GM12878 (cell line): ENCODE results near the gene XYLB. TPM values are rescaled to one million over a fixed set of nuclear protein-coding genes. Genes with fewer than 3 reads are reported as not detected.

ENCODE experiments used
- ATAC-seq: fragments of 200-7000 bp; cut with Tn5 transposase; 3 replicates; pipeline ENCODE4 v1.9.1; 2020; ENCODE audit warnings: mild to moderate bottlenecking, moderate library complexity
- BruUV-seq: library from RNA; stranded (reverse); fragments of 400-500 nt; replicated peaks from 2 replicates; lab custom pipeline; 2021; lab: Mats Ljungman, UMichigan
- CTCF ChIA-PET: fragments of 300-600 bp; sonication (Branson Sonifier 250); formaldehyde crosslinking; extraction: SDS; loops from one replicate; lab custom pipeline; 2021; ENCODE audit warnings: inconsistent platforms; lab: Yijun Ruan, JAX
- POLR2A ChIA-PET: fragments of 350-600 bp; formaldehyde crosslinking; extraction: SDS; loops from one replicate; lab custom pipeline; 2021; ENCODE audit warnings: inconsistent platforms; lab: Charles Lee
- RAD21 ChIA-PET: fragments of 300-600 bp; sonication (Branson Sonifier 250); formaldehyde crosslinking; loops from one replicate; lab custom pipeline; 2023; ENCODE audit warnings: antibody characterized with exemption; ENCODE audit not compliant: unreplicated experiment; lab: Charles Lee
- SMC1A ChIA-PET: fragments of 300-600 bp; sonication (Branson Sonifier 250); formaldehyde crosslinking; loops from one replicate; lab custom pipeline; 2023; ENCODE audit not compliant: unreplicated experiment, uncharacterized antibody; lab: Charles Lee
- DNase-seq: peaks from one replicate; pipeline ENCODE4 v3.0.0-alpha.2; 2011; ENCODE audit warnings: low read depth, low spot score
- FAIRE-seq: peaks from 3 replicates; lab custom pipeline; 2011; peaks lifted over from hg19 to GRCh38; lab: Jason Lieb, UNC
- H2AFZ ChIP-seq: 2 replicates; pipeline ENCODE4 v1.6.0; 2011; ENCODE audit warnings: low read depth, low read length, control low read depth; ENCODE audit not compliant: control insufficient read depth
- H3K27ac ChIP-seq: 2 replicates; pipeline ENCODE4 v1.5.1; 2011; ENCODE audit warnings: control low read depth; ENCODE audit not compliant: control insufficient read depth, insufficient read depth
- H3K27me3 ChIP-seq, 2 experiments: replicated peaks in 1 of 2; 2 replicates each; pipeline versions ENCODE4 v1.6.0 to v1.6.1; 2011; ENCODE audit warnings: low read length in 1 of 2; ENCODE audit not compliant: control insufficient read depth in 2 of 2, insufficient read depth in 2 of 2
- H3K36me3 ChIP-seq, 2 experiments: 2 replicates each; pipeline ENCODE4 v1.5.1; 2011; ENCODE audit warnings: low read length in 1 of 2; ENCODE audit not compliant: control insufficient read depth in 2 of 2, insufficient read depth in 2 of 2
- H3K4me1 ChIP-seq: 2 replicates; pipeline ENCODE4 v1.6.1; 2011; ENCODE audit warnings: mild to moderate bottlenecking, low read length, moderate library complexity, mixed read lengths; ENCODE audit not compliant: control insufficient read depth, insufficient read depth
- H3K4me2 ChIP-seq: 2 replicates; pipeline ENCODE4 v1.6.0; 2011; ENCODE audit warnings: control low read depth; ENCODE audit not compliant: control insufficient read depth, insufficient read depth
- H3K4me3 ChIP-seq: fragments of 200-600 bp; sonication (generic); 2 replicates; pipeline ENCODE4 v1.5.1; 2016
- H3K79me2 ChIP-seq: 2 replicates; pipeline ENCODE4 v1.6.0; 2011; ENCODE audit warnings: low read length; ENCODE audit not compliant: control insufficient read depth, insufficient read depth
- H3K9ac ChIP-seq: 2 replicates; pipeline ENCODE4 v1.8.0; 2011; ENCODE audit warnings: low read length, control low read depth, mixed read lengths; ENCODE audit not compliant: control insufficient read depth, insufficient read depth
- H3K9me3 ChIP-seq: replicated peaks from 3 replicates; pipeline ENCODE4 v1.5.1; 2011; ENCODE audit warnings: mild to moderate bottlenecking, low read length; ENCODE audit not compliant: control insufficient read depth, insufficient read depth
- H4K20me1 ChIP-seq: 2 replicates; pipeline ENCODE4 v1.6.0; 2011; ENCODE audit not compliant: control insufficient read depth, insufficient read depth
- CBX5 ChIP-seq: sonication (generic); IDR thresholded peaks from 2 replicates; pipeline ENCODE4 v1.6.1; 2016; ENCODE audit warnings: low read depth, moderate library complexity, mild to moderate bottlenecking, inconsistent platforms
- FOXK2 ChIP-seq: fragments of 450-650 bp; IDR thresholded peaks from 2 replicates; pipeline ENCODE4 v1.6.1; 2017; ENCODE audit warnings: mild to moderate bottlenecking, moderate library complexity
- IKZF1 ChIP-seq: fragments of 450-650 bp; conservative IDR thresholded peaks from 2 replicates; pipeline ENCODE4 v1.6.1; 2017; ENCODE audit warnings: antibody characterized with exemption, mild to moderate bottlenecking
- JUND ChIP-seq: IDR thresholded peaks from 2 replicates; pipeline ENCODE4 v1.6.1; 2012; ENCODE audit warnings: low read depth, mild to moderate bottlenecking, low read length, improper control_type of control experiment, moderate library complexity
- KDM1A ChIP-seq: fragments of 200-600 bp; sonication (generic); IDR thresholded peaks from 2 replicates; pipeline ENCODE4 v1.6.1; 2016; ENCODE audit warnings: borderline replicate concordance
- MXI1 ChIP-seq: fragments of 150-350 bp; IDR thresholded peaks from 2 replicates; pipeline ENCODE4 v1.6.1; 2011; ENCODE audit warnings: low read depth, mild to moderate bottlenecking, inconsistent platforms, low read length, improper control_type of control experiment
- NR2C1 ChIP-seq: fragments of 450-650 bp; IDR thresholded peaks from 2 replicates; pipeline ENCODE4 v1.6.1; 2017; ENCODE audit warnings: antibody characterized with exemption, mild to moderate bottlenecking, moderate library complexity
- RAD51 ChIP-seq: fragments of 450-650 bp; IDR thresholded peaks from 2 replicates; pipeline ENCODE4 v1.6.1; 2016; ENCODE audit warnings: moderate library complexity, mild to moderate bottlenecking, inconsistent platforms
- STAT1 ChIP-seq: fragments of 450-650 bp; conservative IDR thresholded peaks from 2 replicates; pipeline ENCODE4 v1.6.1; 2014; ENCODE audit warnings: antibody characterized with exemption, mild to moderate bottlenecking
- YBX1 ChIP-seq: fragments of 450-650 bp; IDR thresholded peaks from 2 replicates; pipeline ENCODE4 v1.6.1; 2016; ENCODE audit warnings: antibody characterized with exemption
- WGBS: methylation state at CpG from one replicate; pipeline ENCODE4 v1.1.6; 2016; ENCODE audit warnings: low lambda C conversion rate; ENCODE audit not compliant: insufficient replicate concordance, insufficient coverage; ENCODE audit errors: missing lambda C conversion rate; 5-methylcytosine and 5-hydroxymethylcytosine counted together
- in situ Hi-C: fragments of 300-500 bp; cut with MboI; formaldehyde crosslinking; loops from 9 replicates; pipeline ENCODE4 v1.14.3; 2018; ENCODE audit warnings: mixed read lengths
- intact Hi-C: fragments of 100-400 bp; cut with micrococcal nuclease; formaldehyde crosslinking; loops from one replicate; pipeline ENCODE4 v1.14.2; 2022; ENCODE audit not compliant: unreplicated experiment
- polyA plus RNA-seq, 11 experiments: library from polyadenylated mRNA; depleted of rRNA in 4 of 11; unstranded in 6 of 11; stranded (reverse) in 5 of 11; fragments of >200 nt; fragmentation: Nextera tagmentation in 4 of 11; fragmentation: Illumina TruSeq in 1 of 11; extraction: Ambion mirVana in 4 of 11; extraction: Trizol in 1 of 11; gene quantifications; 1 replicate in 1 of 11; 2 replicates in 10 of 11; pipeline versions ENCODE4 v1.2.1 to v1.2.3, GENCODE V29; 2011 to 2016; ENCODE audit warnings: inconsistent platforms in 2 of 11, missing spikeins in 2 of 11, low read depth in 1 of 11
- total RNA-seq, 4 experiments: library from RNA; depleted of rRNA in 3 of 4; stranded (reverse); fragments of >200 nt in 3 of 4; fragmentation: Illumina TruSeq in 1 of 4; extraction: Trizol in 1 of 4; gene quantifications; 2 replicates each; pipeline versions ENCODE4 v1.2.1 to v1.2.3, GENCODE V29; 2013 to 2021
- TF ChIP-seq, protein P1 (sequence below): fragments of 450-650 bp; IDR thresholded peaks from 2 replicates; pipeline ENCODE4 v1.6.1; 2018; ENCODE audit warnings: mild to moderate bottlenecking, low read depth, moderate library complexity; ENCODE audit not compliant: partially characterized antibody
- TF ChIP-seq, protein P2 (sequence below): IDR thresholded peaks from 2 replicates; pipeline ENCODE4 v1.6.1; 2011; ENCODE audit warnings: low read depth, low read length, improper control_type of control experiment, borderline replicate concordance

The XYLB gene
- total and polyA plus RNA-seq, 10 of the 15 experiments (the other 5 are each of a cell fraction or from before 2014, with no cell fraction given), result 0.60 to 6.1 (median 3.5) TPM

DNA sequence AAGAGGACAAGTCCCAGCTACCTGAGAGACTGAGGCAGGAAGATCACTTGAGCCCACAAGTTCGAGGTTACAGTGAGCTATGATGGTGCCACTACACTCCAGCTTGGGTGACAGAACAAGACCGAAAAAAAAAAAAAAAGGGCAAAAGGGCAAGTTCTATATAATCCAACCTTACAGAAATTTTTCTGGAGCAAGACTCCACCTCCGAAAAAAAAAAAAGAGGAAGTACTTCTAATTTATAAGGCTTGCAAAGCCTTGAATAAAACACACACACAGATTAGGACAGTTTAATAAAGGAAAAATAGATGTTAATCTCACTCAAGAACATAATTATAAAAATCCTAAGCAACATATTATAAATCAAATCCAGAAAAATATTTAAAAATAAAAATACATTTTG, 14.4 kb upstream of the XYLB start:
- CTCF ChIA-PET, result interaction anchor here (0.8 kb wide), 1 partner anchor 319 kb away, joined by 3 read pairs; no protein-coding TSS in a partner anchor
- H3K9ac ChIP-seq, result no peak overlapping the region
- no TSS peak for BruUV-seq
- ATAC-seq (no peak), DNase-seq (no peak), FAIRE-seq (no peak)
- 0% methylated on average over 3 of the region's 3 CpGs for WGBS
- no peak overlapping the region for H3K27ac ChIP-seq
- in situ Hi-C loops (no loop called here), intact Hi-C loops (no loop called here)
- H4K20me1 ChIP-seq, result no peaks in the 10 kb centered on the region
- H3K9me3 ChIP-seq, result no peaks in the 10 kb centered on the region; the same call in 1 of the 3 replicates
- SMC1A ChIA-PET, result no interaction called here
- POLR2A ChIA-PET, result no interaction called here
- no peak for TF ChIP-seq MXI1
- no peak for TF ChIP-seq KDM1A
- no peak for TF ChIP-seq STAT1
- TF ChIP-seq, protein P1, sequence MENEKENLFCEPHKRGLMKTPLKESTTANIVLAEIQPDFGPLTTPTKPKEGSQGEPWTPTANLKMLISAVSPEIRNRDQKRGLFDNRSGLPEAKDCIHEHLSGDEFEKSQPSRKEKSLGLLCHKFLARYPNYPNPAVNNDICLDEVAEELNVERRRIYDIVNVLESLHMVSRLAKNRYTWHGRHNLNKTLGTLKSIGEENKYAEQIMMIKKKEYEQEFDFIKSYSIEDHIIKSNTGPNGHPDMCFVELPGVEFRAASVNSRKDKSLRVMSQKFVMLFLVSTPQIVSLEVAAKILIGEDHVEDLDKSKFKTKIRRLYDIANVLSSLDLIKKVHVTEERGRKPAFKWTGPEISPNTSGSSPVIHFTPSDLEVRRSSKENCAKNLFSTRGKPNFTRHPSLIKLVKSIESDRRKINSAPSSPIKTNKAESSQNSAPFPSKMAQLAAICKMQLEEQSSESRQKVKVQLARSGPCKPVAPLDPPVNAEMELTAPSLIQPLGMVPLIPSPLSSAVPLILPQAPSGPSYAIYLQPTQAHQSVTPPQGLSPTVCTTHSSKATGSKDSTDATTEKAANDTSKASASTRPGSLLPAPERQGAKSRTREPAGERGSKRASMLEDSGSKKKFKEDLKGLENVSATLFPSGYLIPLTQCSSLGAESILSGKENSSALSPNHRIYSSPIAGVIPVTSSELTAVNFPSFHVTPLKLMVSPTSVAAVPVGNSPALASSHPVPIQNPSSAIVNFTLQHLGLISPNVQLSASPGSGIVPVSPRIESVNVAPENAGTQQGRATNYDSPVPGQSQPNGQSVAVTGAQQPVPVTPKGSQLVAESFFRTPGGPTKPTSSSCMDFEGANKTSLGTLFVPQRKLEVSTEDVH, result no peak
- no peak for TF ChIP-seq NR2C1
- TF ChIP-seq RAD51, result no peak
- TF ChIP-seq, protein P2, sequence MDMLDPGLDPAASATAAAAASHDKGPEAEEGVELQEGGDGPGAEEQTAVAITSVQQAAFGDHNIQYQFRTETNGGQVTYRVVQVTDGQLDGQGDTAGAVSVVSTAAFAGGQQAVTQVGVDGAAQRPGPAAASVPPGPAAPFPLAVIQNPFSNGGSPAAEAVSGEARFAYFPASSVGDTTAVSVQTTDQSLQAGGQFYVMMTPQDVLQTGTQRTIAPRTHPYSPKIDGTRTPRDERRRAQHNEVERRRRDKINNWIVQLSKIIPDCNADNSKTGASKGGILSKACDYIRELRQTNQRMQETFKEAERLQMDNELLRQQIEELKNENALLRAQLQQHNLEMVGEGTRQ, result no peak
- no peak for TF ChIP-seq JUND
- TF ChIP-seq FOXK2, result no peak
- no peak for TF ChIP-seq IKZF1
- TF ChIP-seq CBX5, result no peak
- no peak for TF ChIP-seq YBX1
- H3K27me3 ChIP-seq, result no peaks in the 10 kb centered on the region; a peak in 1 of 4 replicates
- H3K4me1 ChIP-seq, result no peaks in the 10 kb centered on the region
- no peaks in the 10 kb centered on the region for H3K79me2 ChIP-seq
- H2AFZ ChIP-seq, result no peak overlapping the region
- no peak overlapping the region for H3K4me2 ChIP-seq
- RAD21 ChIA-PET, result interaction anchor here (0.6 kb wide), 1 partner anchor 238 kb away, joined by 4 read pairs; no protein-coding TSS in a partner anchor
- no peaks in the 10 kb centered on the region for H3K36me3 ChIP-seq
- no peak overlapping the region for H3K4me3 ChIP-seq
